WTC11 (cell line): Measurements from ENCODE around the gene IPO4.

Source experiments
- RORB ChIP-seq: fragments of 250-450 bp; sonication (Bioruptor Pico); IDR thresholded peaks from 2 replicates; pipeline ENCODE4 v1.9.0; 2021; ENCODE audit warnings: mild to moderate bottlenecking
- ZNF317 ChIP-seq: sonication (generic); formaldehyde crosslinking; IDR thresholded peaks from 2 replicates; pipeline ENCODE4 v1.8.1; 2023; ENCODE audit warnings: low read depth, mild to moderate bottlenecking, moderate library complexity, missing genetic modification reagents, borderline replicate concordance
- TF ChIP-seq, protein P1 (sequence below): fragments of 200-600 bp; IDR thresholded peaks from 2 replicates; pipeline ENCODE4 v1.8.0; 2022; ENCODE audit warnings: antibody characterized with exemption
- TF ChIP-seq, protein P2 (sequence below): sonication (generic); formaldehyde crosslinking; conservative IDR thresholded peaks from 2 replicates; pipeline ENCODE4 v1.8.1; 2023; ENCODE audit warnings: mild to moderate bottlenecking, low read depth, missing genetic modification reagents, moderate library complexity
- TF ChIP-seq, protein P3 (sequence below): sonication (generic); formaldehyde crosslinking; IDR thresholded peaks from 2 replicates; pipeline ENCODE4 v1.8.0; 2022; ENCODE audit warnings: mild to moderate bottlenecking, missing genetic modification reagents
- TF ChIP-seq, protein P4 (sequence below): sonication (generic); formaldehyde crosslinking; IDR thresholded peaks from 2 replicates; pipeline ENCODE4 v1.8.1; 2023; ENCODE audit warnings: mild to moderate bottlenecking, missing genetic modification reagents, moderate library complexity
- TF ChIP-seq, protein P5 (sequence below): sonication (generic); formaldehyde crosslinking; IDR thresholded peaks from 2 replicates; pipeline ENCODE4 v1.8.1; 2023; ENCODE audit warnings: mild to moderate bottlenecking, missing genetic modification reagents

DNA sequence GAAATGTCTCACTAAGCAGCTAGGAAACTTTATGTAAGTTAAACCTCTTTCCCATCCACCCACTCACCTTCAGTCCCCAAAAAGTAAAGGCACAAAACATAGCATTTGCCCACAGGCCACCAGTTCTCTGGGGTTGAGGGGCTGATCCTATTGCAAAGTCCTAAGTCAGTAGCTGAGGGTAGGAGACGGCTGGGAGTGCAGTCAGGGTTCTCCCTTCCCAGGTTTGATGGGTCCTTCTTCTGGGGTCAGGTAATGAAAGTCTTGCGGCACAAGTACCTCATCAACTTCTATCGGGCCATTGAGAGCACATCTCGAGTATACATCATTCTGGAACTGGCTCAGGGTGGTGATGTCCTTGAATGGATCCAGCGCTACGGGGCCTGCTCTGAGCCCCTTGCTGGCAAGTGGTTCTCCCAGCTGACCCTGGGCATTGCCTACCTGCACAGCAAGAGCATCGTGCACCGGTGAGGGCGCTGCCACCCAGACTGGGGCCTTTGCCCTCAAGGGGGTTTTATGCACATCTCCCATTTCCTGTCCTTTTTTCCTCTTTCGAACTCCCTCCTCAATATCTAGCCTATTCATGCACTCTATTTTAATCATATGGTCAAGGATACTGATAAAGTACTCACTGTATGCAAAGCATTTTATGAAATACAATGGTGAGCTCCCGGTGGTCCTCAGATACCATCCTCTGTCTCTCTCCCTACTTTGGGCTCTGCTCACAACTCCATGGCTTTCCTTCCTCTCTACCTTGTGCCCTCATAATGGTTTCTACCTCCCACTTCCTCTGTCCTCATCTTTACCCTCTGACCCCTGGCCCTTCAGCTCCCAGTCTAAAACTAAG lies 17.9 kb upstream of the IPO4 start:
- TF ChIP-seq, protein P1, sequence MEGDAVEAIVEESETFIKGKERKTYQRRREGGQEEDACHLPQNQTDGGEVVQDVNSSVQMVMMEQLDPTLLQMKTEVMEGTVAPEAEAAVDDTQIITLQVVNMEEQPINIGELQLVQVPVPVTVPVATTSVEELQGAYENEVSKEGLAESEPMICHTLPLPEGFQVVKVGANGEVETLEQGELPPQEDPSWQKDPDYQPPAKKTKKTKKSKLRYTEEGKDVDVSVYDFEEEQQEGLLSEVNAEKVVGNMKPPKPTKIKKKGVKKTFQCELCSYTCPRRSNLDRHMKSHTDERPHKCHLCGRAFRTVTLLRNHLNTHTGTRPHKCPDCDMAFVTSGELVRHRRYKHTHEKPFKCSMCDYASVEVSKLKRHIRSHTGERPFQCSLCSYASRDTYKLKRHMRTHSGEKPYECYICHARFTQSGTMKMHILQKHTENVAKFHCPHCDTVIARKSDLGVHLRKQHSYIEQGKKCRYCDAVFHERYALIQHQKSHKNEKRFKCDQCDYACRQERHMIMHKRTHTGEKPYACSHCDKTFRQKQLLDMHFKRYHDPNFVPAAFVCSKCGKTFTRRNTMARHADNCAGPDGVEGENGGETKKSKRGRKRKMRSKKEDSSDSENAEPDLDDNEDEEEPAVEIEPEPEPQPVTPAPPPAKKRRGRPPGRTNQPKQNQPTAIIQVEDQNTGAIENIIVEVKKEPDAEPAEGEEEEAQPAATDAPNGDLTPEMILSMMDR: no peak
- TF ChIP-seq, protein P2, sequence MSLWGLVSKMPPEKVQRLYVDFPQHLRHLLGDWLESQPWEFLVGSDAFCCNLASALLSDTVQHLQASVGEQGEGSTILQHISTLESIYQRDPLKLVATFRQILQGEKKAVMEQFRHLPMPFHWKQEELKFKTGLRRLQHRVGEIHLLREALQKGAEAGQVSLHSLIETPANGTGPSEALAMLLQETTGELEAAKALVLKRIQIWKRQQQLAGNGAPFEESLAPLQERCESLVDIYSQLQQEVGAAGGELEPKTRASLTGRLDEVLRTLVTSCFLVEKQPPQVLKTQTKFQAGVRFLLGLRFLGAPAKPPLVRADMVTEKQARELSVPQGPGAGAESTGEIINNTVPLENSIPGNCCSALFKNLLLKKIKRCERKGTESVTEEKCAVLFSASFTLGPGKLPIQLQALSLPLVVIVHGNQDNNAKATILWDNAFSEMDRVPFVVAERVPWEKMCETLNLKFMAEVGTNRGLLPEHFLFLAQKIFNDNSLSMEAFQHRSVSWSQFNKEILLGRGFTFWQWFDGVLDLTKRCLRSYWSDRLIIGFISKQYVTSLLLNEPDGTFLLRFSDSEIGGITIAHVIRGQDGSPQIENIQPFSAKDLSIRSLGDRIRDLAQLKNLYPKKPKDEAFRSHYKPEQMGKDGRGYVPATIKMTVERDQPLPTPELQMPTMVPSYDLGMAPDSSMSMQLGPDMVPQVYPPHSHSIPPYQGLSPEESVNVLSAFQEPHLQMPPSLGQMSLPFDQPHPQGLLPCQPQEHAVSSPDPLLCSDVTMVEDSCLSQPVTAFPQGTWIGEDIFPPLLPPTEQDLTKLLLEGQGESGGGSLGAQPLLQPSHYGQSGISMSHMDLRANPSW: no peak
- TF ChIP-seq, protein P3, sequence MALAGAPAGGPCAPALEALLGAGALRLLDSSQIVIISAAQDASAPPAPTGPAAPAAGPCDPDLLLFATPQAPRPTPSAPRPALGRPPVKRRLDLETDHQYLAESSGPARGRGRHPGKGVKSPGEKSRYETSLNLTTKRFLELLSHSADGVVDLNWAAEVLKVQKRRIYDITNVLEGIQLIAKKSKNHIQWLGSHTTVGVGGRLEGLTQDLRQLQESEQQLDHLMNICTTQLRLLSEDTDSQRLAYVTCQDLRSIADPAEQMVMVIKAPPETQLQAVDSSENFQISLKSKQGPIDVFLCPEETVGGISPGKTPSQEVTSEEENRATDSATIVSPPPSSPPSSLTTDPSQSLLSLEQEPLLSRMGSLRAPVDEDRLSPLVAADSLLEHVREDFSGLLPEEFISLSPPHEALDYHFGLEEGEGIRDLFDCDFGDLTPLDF (CRISPR knock-in tag): no peak
- TF ChIP-seq ZNF317 (CRISPR knock-in tag): no peak
- no peak for TF ChIP-seq RORB
- TF ChIP-seq, protein P4, sequence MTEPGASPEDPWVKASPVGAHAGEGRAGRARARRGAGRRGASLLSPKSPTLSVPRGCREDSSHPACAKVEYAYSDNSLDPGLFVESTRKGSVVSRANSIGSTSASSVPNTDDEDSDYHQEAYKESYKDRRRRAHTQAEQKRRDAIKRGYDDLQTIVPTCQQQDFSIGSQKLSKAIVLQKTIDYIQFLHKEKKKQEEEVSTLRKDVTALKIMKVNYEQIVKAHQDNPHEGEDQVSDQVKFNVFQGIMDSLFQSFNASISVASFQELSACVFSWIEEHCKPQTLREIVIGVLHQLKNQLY (CRISPR knock-in tag): no peak
- TF ChIP-seq, protein P5, sequence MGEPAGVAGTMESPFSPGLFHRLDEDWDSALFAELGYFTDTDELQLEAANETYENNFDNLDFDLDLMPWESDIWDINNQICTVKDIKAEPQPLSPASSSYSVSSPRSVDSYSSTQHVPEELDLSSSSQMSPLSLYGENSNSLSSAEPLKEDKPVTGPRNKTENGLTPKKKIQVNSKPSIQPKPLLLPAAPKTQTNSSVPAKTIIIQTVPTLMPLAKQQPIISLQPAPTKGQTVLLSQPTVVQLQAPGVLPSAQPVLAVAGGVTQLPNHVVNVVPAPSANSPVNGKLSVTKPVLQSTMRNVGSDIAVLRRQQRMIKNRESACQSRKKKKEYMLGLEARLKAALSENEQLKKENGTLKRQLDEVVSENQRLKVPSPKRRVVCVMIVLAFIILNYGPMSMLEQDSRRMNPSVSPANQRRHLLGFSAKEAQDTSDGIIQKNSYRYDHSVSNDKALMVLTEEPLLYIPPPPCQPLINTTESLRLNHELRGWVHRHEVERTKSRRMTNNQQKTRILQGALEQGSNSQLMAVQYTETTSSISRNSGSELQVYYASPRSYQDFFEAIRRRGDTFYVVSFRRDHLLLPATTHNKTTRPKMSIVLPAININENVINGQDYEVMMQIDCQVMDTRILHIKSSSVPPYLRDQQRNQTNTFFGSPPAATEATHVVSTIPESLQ (CRISPR knock-in tag): no peak
